ENCODE data around the gene ARHGEF19. TPM values are rescaled to one million over a fixed set of nuclear protein-coding genes. Genes with fewer than 3 reads are reported as not detected.

ARHGEF19 gene
- total and polyA plus RNA-seq, 9 of the 15 experiments (the other 6 are each of a cell fraction or from before 2014, with no cell fraction given) = 0.73 to 21.0 (median 5.2) TPM

DNA sequence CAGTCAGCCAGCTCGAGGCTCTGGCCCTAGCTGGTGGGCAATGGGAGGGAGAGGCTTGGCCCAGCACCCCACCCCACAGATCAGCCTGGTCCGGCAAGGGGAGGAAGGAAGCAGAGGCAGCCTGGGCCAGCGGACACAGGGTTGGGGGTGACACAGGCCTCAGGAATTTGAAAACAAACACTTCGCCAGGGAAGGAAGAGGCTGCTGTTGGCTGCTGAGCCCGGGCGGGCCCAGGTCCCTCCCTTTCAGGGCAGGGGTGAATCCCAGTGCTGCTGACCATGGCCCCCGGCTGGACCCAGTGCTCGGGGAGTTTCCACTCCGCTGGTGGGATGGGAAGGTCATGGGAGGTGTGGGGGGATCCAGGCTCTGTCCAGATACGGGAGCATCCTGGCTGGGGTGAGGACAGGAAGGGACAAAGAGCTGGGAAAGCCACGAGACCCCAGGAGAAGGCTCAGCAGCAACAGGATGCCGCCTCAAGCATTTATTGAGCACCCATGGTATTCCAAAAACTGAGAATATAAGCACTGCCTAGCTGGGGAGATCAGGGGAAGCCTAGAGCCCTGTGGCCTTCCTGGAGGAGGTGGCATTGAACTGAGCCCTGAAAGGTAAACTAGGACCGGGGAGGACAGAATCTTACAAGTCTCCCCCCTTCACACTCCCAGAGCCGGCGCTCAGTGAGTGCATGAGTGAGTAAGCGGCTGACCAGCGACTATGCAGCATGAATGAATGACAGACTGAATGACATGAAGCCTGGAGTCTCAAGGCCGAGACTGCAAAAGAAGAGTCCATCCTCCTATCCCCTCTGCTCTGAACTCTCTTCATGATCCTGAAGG lies 30.3 kb downstream of the ARHGEF19 start:
- in situ Hi-C loops (cut with MboI) (no loop called here), intact Hi-C loops (cut with micrococcal nuclease) (no loop called here)
- peak overlapping the region in 1 of 2 experiments; percentile 63; a peak in 1 of 4 replicates for H3K9ac ChIP-seq (ENCODE audit: insufficient read depth in 1 of 2, low read depth in 2 of 2, low read length in 2 of 2)
- ChIA-PET POLR2A (interaction anchor here (0.6 to 1.2 kb wide), 3 partner anchors 10 to 1315 kb away, joined by 3 to 6 read pairs (median 4); no protein-coding TSS in a partner anchor), CTCF (ENCODE audit: low intra/inter-chr PET ratio) (no interaction called here)
- H3K9me3 ChIP-seq (replicated peaks; ENCODE audit: control insufficient read depth, insufficient read depth, low read depth, low read length) = no peaks in the 10 kb centered on the region
- H3K79me2 ChIP-seq (ENCODE audit: control insufficient read depth, insufficient read depth, low read length) = no peaks in the 10 kb centered on the region
- H3K27me3 ChIP-seq (ENCODE audit: control insufficient read depth in 2 of 2, insufficient read depth in 2 of 2, low read length in 2 of 2) = no peaks in the 10 kb centered on the region
- WGBS (ENCODE audit: insufficient coverage, low coverage, missing lambda C conversion rate) = 66% methylated on average over 18 of the region's 18 CpGs
- BruUV-seq (replicated peaks) = no TSS peak
- FAIRE-seq = no peak
- H2AFZ ChIP-seq (ENCODE audit: low read depth, low read length) = no peak overlapping the region
- no peaks in the 10 kb centered on the region for H4K20me1 ChIP-seq (replicated peaks; ENCODE audit: control insufficient read depth, insufficient read depth, low read length)
- peaks cover 0 to 23% of the 10 kb centered on the region in 2 experiments; a peak in 3 of 5 replicates for H3K4me1 ChIP-seq (replicated peaks in 1 of 2; ENCODE audit: control insufficient read depth in 2 of 2, insufficient read depth in 2 of 2, low read length in 2 of 2)
- H3K4me2 ChIP-seq (ENCODE audit: insufficient read depth, low read length) = no peak overlapping the region
- no peak overlapping the region for H3K27ac ChIP-seq (ENCODE audit: extremely low read depth, low read depth, low read length)
- H3K4me3 ChIP-seq = no peak overlapping the region
- DNase-seq (ENCODE audit: extremely low read depth in 1 of 4, low spot score in 3 of 4) = no peak
- no peaks in the 10 kb centered on the region for H3K9me1 ChIP-seq (ENCODE audit: control insufficient read depth, insufficient read depth, low read length)
- H3K36me3 ChIP-seq (ENCODE audit: control insufficient read depth, insufficient read depth, low read length) = no peaks in the 10 kb centered on the region
- ATAC-seq = no peak; the same call in 2 of the 3 replicates
- TF ChIP-seq CSDE1 (IDR thresholded peaks at IDR 0.05) (no peak), ASH1L (IDR thresholded peaks at IDR 0.05; ENCODE audit: borderline replicate concordance, low read depth, partially characterized antibody) (no peak), ZNF24 (IDR thresholded peaks at IDR 0.05) (peak; percentile 79), TEAD2 (tag; IDR thresholded peaks at IDR 0.05) (no peak), FOS (IDR thresholded peaks at IDR 0.05; ENCODE audit: extremely low read depth, insufficient read length) (no peak), ZKSCAN8 (CRISPR knock-in tag; IDR thresholded peaks at IDR 0.05) (0 out of 2 replicates have a peak, but pooled peaks have one; percentile 65), ZNF146 (CRISPR knock-in tag; IDR thresholded peaks at IDR 0.05; ENCODE audit: unreplicated experiment) (no peak), TAF7 (tag; IDR thresholded peaks at IDR 0.05) (no peak), ZFP36 (IDR thresholded peaks at IDR 0.05; ENCODE audit: low read depth, low read length, partially characterized antibody) (peak; percentile 91), ATF3 (IDR thresholded peaks at IDR 0.05) (no peak), ATF3 (CRISPR knock-in tag; conservative IDR thresholded peaks at IDR 0.05) (no peak), TCF3 (CRISPR knock-in tag; IDR thresholded peaks at IDR 0.05) (no peak), HDAC3 (IDR thresholded peaks at IDR 0.05; ENCODE audit: borderline replicate concordance, partially characterized antibody) (no peak), MTA3 (IDR thresholded peaks at IDR 0.05; ENCODE audit: borderline replicate concordance) (no peak), MEIS2 (IDR thresholded peaks at IDR 0.05; ENCODE audit: partially characterized antibody) (no peak), PHB (CRISPR knock-in tag; IDR thresholded peaks at IDR 0.05) (no peak), RBM25 (IDR thresholded peaks at IDR 0.05; ENCODE audit: low read depth, low read length, severe bottlenecking) (peak; percentile 64), SP1 (CRISPR knock-in tag; IDR thresholded peaks at IDR 0.05) (no peak), KAT8 (IDR thresholded peaks at IDR 0.05; ENCODE audit: low read depth) (no peak), FOSL1 (tag; conservative IDR thresholded peaks at IDR 0.05) (peak; percentile 69), RBM34 (IDR thresholded peaks at IDR 0.05; ENCODE audit: borderline replicate concordance, insufficient read depth, low read length) (no peak)
- TF ChIP-seq, protein P1, sequence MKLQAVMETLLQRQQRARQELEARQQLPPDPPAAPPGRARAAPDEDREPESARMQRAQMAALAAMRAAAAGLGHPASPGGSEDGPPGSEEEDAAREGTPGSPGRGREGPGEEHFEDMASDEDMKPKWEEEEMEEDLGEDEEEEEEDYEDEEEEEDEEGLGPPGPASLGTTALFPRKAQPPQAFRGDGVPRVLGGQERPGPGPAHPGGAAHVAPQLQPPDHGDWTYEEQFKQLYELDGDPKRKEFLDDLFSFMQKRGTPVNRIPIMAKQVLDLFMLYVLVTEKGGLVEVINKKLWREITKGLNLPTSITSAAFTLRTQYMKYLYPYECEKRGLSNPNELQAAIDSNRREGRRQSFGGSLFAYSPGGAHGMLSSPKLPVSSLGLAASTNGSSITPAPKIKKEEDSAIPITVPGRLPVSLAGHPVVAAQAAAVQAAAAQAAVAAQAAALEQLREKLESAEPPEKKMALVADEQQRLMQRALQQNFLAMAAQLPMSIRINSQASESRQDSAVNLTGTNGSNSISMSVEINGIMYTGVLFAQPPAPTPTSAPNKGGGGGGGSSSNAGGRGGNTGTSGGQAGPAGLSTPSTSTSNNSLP (IDR thresholded peaks at IDR 0.05; ENCODE audit: borderline replicate concordance, low read depth, low read length) = no peak

Data from K562 (cell line).